Adrenal gland (tissue), 12 donors: ENCODE results near the gene CRISPLD2. TPM values are rescaled to one million over a fixed set of nuclear protein-coding genes. Genes with fewer than 3 reads are reported as not detected.

Source experiments
- DNase-seq, 7 donors: peaks; one replicate each; pipeline ENCODE4 v3.0.0-alpha.2; 2019 to 2020
- H3K27ac ChIP-seq, 5 donors: fragments of 200-600 bp; sonication (generic) in 4 of 5; 1 replicate in 3 of 5; 2 replicates in 2 of 5; pipeline versions ENCODE4 v1.5.1 to v1.8.0; 2016 to 2020; ENCODE audit warnings: mild to moderate bottlenecking in 1 of 5
- H3K27me3 ChIP-seq: fragments of 200-600 bp; 2 replicates; pipeline ENCODE4 v1.8.0; 2021
- H3K36me3 ChIP-seq, 2 donors: fragments of 200-600 bp; replicated peaks in 1 of 2; 1 replicate in 1 of 2; 2 replicates in 1 of 2; pipeline versions ENCODE4 v1.5.1 to v1.8.0; 2018 to 2022
- H3K4me1 ChIP-seq, 2 donors: fragments of 200-600 bp; replicated peaks in 1 of 2; 1 replicate in 1 of 2; 2 replicates in 1 of 2; pipeline versions ENCODE4 v1.5.1 to v1.8.0; 2018 to 2021
- H3K4me3 ChIP-seq, 4 donors: fragments of 200-600 bp; sonication (generic) in 3 of 4; one replicate each; pipeline ENCODE4 v1.5.1; 2016 to 2018
- H3K9me3 ChIP-seq, 3 donors: fragments of 200-600 bp; sonication (generic) in 1 of 3; replicated peaks in 1 of 3; 1 replicate in 2 of 3; 2 replicates in 1 of 3; pipeline versions ENCODE4 v1.5.1 to v1.8.0; 2016 to 2021
- CTCF ChIP-seq, 6 experiments: fragments of 450-650 bp in 4 of 6; fragments of 200-600 bp in 2 of 6; sonication (generic) in 1 of 6; IDR thresholded peaks; 1 replicate in 5 of 6; 2 replicates in 1 of 6; pipeline versions ENCODE4 v1.5.1 to v1.8.0; 2016 to 2021; ENCODE audit warnings: antibody characterized with exemption in 6 of 6, mild to moderate bottlenecking in 2 of 6, moderate library complexity in 1 of 6
- POLR2A ChIP-seq, 2 donors: fragments of 450-650 bp; IDR thresholded peaks; one replicate each; pipeline ENCODE4 v1.6.1; 2017; ENCODE audit warnings: antibody characterized with exemption in 2 of 2, mild to moderate bottlenecking in 2 of 2, moderate library complexity in 1 of 2
- WGBS, 4 donors: extraction: QIAGEN DNeasy Blood & Tissue Kit in 2 of 4; methylation state at CpG; one replicate each; pipeline versions ENCODE4 v1.1.5 to v1.1.7; 2013 to 2017; 5-methylcytosine and 5-hydroxymethylcytosine counted together
- intact Hi-C, 2 donors: fragments of 100-400 bp; cut with DNase I; formaldehyde crosslinking; loops; one replicate each; pipeline versions ENCODE4 v1.14.1 to v1.15.0; 2022 to 2023
- polyA plus RNA-seq, 3 donors: library from polyadenylated mRNA; stranded (reverse); fragments of 200-250 nt in 2 of 3; fragments of 350-450 nt in 1 of 3; fragmentation: Illumina TruSeq in 1 of 3; extraction: RNeasy Lipid Tissue Mini Kit (QIAGEN cat#74804) in 1 of 3; gene quantifications; one replicate each; pipeline ENCODE4 v1.2.3, GENCODE V29; 2013 to 2014
- total RNA-seq, 9 donors: library from RNA; depleted of rRNA in 4 of 9; stranded (reverse); fragments of >200 nt in 4 of 9; fragments of 120-200 nt in 1 of 9; fragmentation: NEBNext Ultra II Directional in 1 of 9; extraction: Animal tissue kit (Norgen Biotek cat#: 25700) in 1 of 9; gene quantifications; one replicate each; pipeline versions ENCODE4 v1.1.0 to v1.2.4, GENCODE V29; 2013 to 2023
- donor health status: healthy with polysubstance abuse.
- donor health status: Bipolar disorder and iron deficiency.
- donor health status: DM: yes; HTN: yes; CAD: no.
- donor health status: DM: no; HTN: no; CAD: no.
- donor health status: DM: no; HTN: no; CAD: no.
- donor health status: DM: yes; HTN: yes; CAD: no.

The CRISPLD2 gene
- total and polyA plus RNA-seq, 12 donors: 2.1 to 362 (median 57.5) TPM

DNA sequence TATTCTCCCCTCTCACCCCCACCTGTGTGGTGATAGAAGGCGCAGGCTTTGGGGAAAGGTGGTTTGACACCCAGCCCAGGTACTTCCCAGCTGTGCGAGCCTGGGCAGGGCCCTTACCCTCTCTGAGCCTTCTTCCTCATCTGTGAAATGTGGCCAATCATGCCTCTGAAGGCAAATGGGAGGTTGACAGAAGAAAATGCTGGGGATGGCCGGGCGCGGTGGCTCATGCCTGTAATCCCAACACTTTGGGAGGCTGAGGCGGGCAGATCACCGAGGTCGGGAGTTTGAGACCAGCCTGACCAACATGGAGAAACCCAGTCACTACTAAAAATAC lies 43.7 kb downstream of the CRISPLD2 start:
- no peaks in the 10 kb centered on the region for H3K9me3 ChIP-seq
- 79 to 93% (median 89%) methylated on average over 5 to 8 of the region's 8 CpGs for whole genome bisulfite sequencing, 4 donors
- no peaks in the 10 kb centered on the region for H3K27me3 ChIP-seq
- intact Hi-C loops: no loop called here
- H3K4me3 ChIP-seq: no peak overlapping the region
- TF ChIP-seq CTCF (IDR thresholded peaks at IDR 0.05): no peak
- no peak for TF ChIP-seq POLR2A (IDR thresholded peaks at IDR 0.05)
- H3K27ac ChIP-seq: no peak overlapping the region
- peaks cover 0 to 3% of the 10 kb centered on the region in 2 donors for H3K4me1 ChIP-seq
- H3K36me3 ChIP-seq: peaks cover 0 to 26% of the 10 kb centered on the region in 2 donors
- no peak for DNase-seq

DNA sequence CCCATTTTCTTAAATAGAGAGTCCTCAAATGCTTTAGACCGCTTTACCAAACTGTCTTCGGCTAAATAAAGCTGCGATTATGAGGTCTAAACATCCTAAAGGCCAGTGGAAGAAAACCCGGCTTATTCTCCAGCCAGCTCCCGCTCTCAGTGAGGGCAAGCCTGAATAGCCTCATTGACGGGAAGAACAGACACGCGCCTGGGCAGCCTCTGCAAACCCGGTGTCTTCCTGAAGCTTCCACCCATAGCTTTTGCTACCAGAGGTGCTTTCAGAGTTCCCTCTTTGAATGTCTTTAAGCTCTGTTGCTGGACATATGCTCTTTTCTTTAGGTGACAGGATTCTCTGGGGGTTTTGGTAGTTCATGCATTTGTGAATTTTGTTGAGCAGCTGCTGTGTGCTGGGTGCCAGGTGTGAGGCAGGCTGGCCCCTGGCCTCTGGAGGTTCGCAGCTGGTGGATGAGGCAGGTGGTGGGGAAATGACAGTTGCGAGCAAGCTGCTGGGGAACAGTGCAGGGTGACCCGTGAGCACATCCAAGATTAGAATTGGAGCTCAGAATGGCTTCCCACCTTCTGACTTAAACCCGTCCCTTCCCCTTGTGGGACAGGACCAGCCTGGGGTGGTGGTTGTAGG lies 44.7 kb downstream of the CRISPLD2 start:
- no peak for DNase-seq
- 82 to 90% (median 87%) methylated on average over 13 of the region's 13 CpGs for WGBS, 4 donors
- Histone ChIP-seq H3K4me1 (peaks cover 0 to 3% of the 10 kb centered on the region in 2 donors), H3K27me3 (no peaks in the 10 kb centered on the region), H3K27ac (no peak overlapping the region), H3K9me3 (no peaks in the 10 kb centered on the region), H3K36me3 (peaks cover 0 to 32% of the 10 kb centered on the region in 2 donors), H3K4me3 (no peak overlapping the region)
- TF ChIP-seq CTCF (IDR thresholded peaks at IDR 0.05) (no peak), POLR2A (IDR thresholded peaks at IDR 0.05) (no peak)
- intact Hi-C loops: no loop called here

DNA sequence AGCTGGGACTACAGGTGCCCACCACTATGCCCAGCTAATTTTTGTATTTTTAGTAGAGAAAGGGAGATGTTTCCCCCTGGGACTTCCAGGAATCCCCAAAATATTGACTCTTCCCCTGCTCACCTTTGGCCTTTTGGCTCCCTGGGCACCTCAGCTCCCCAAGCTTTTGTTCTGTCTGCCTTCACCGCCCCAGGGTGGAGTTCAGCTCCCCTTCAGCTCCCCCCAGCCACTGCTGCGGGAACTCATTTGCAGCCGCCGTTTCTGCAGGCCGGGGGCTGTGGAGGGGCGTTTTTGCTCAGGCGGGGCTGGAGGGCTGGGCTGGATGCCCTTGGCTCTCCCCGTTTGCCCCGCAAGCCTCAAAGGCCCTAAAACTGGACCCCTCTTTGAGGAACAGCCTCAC lies 47.9 kb downstream of the CRISPLD2 start:
- intact Hi-C loops: no loop called here
- H3K27me3 ChIP-seq: no peaks in the 10 kb centered on the region
- no peak overlapping the region for H3K27ac ChIP-seq
- peaks cover 0 to 3% of the 10 kb centered on the region in 2 donors for H3K4me1 ChIP-seq
- WGBS, 4 donors: 79 to 96% (median 85%) methylated on average over 9 of the region's 9 CpGs
- peaks cover 0 to 32% of the 10 kb centered on the region in 2 donors for H3K36me3 ChIP-seq
- H3K4me3 ChIP-seq: no peak overlapping the region
- no peaks in the 10 kb centered on the region for H3K9me3 ChIP-seq
- no peak for DNase-seq
- TF ChIP-seq CTCF (IDR thresholded peaks at IDR 0.05) (no peak), POLR2A (IDR thresholded peaks at IDR 0.05) (no peak)

GRCh38 chr16:84868328-84868727 lies 48.5 kb downstream of the CRISPLD2 start:
- H3K4me3 ChIP-seq: no peak overlapping the region
- peaks cover 0 to under 1% of the 10 kb centered on the region in 2 donors for H3K4me1 ChIP-seq
- no peaks in the 10 kb centered on the region for H3K27me3 ChIP-seq
- DNase-seq: no peak
- 74 to 88% (median 75%) methylated on average over 7 to 9 of the region's 9 CpGs for WGBS, 4 donors
- intact Hi-C loops: no loop called here
- TF ChIP-seq POLR2A (IDR thresholded peaks at IDR 0.05) (no peak), CTCF (IDR thresholded peaks at IDR 0.05) (no peak)
- no peaks in the 10 kb centered on the region for H3K9me3 ChIP-seq
- H3K36me3 ChIP-seq: peaks cover 0 to 32% of the 10 kb centered on the region in 2 donors
- H3K27ac ChIP-seq: no peak overlapping the region
